GM08714 (cell line): ENCODE results near the gene TBRG4.

Experiments
- H3K4me3 ChIP-seq: fragments of 200-500 bp; sonication (Bioruptor generic); 2 replicates; pipeline ENCODE4 v1.5.1; 2014; ENCODE audit warnings: mild to moderate bottlenecking, low read length, inconsistent platforms
- ZNF274 ChIP-seq: IDR thresholded peaks from 2 replicates; pipeline ENCODE4 v1.6.1; 2012; ENCODE audit warnings: mild to moderate bottlenecking, low read depth, low read length

TBRG4 gene

GRCh38 chr7:45060295-45060694 lies 51.2 kb downstream of the TBRG4 start:
- no peak for TF ChIP-seq ZNF274
- H3K4me3 ChIP-seq: no peak overlapping the region

DNA sequence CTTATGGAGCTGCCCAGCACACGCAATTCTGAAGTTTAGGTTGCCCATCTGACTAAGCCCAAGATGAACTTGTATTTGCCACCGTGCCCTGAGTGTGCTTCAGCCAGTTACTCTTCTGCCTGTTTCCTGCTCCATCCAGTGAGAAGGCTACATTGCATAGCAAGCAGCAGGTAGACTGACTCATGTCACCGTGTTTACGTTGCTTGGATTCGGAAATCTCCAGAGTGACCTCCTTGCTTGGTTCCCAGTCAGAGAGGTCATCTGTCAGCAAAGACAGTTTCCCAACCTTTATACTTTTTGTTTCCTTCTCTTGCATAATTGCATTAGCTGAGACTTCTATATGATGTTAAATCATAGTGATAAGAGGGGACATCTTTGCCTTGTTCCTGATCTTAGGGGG lies 53.6 kb downstream of the TBRG4 start:
- no peak for TF ChIP-seq ZNF274
- no peak overlapping the region for H3K4me3 ChIP-seq

- no peak overlapping the region for H3K4me3 ChIP-seq
- no peak for TF ChIP-seq ZNF274
Observed at GRCh38 chr7:45055594-45056219, 55.8 kb downstream of the TBRG4 start.

- no peak overlapping the region for H3K4me3 ChIP-seq
- no peak for TF ChIP-seq ZNF274
Observed at GRCh38 chr7:45055016-45055415, 56.5 kb downstream of the TBRG4 start.

GRCh38 chr7:45054442-45054841 lies 57.1 kb downstream of the TBRG4 start:
- no peak overlapping the region for H3K4me3 ChIP-seq
- TF ChIP-seq ZNF274: no peak

DNA sequence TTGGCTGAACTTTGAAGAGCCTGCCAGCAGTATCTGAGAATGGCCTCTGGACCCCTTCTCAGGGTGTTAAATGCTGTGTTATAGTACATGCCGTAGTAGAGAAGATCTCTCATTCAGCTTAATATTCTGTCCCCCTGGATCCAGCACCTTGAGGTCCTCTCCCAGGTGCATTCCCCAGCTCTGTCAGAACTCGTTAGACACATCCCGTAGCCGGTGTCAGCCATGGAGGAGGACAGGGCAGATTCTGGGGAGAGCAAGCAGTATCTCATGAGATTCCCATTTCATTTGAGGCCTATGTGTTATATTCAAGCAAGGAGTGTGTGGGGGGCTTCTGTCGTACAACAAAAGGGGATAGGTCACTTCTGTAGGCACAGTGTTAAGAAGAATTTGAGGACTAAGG lies 57.6 kb downstream of the TBRG4 start:
- no peak for TF ChIP-seq ZNF274
- no peak overlapping the region for H3K4me3 ChIP-seq

DNA sequence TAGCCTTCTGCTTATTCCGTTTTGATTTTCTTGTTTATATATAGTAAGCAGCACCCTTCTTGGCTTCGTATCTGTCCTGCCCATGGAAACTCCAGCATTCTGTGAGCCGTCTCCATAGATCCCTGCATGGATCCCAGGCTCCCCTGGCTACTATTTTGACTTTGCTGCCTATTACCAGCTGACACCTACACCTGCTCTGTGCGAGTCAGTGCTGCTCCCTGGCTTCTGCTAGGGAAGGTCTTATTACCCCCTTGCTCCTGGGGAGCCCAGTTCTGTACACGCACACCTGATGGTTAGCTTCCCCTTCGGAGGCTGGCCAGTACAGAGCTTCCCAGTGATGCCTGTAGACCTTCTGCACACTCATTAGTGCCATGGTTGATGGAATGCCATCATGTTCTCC lies 58.1 kb downstream of the TBRG4 start:
- H3K4me3 ChIP-seq: no peak overlapping the region
- TF ChIP-seq ZNF274: no peak

DNA sequence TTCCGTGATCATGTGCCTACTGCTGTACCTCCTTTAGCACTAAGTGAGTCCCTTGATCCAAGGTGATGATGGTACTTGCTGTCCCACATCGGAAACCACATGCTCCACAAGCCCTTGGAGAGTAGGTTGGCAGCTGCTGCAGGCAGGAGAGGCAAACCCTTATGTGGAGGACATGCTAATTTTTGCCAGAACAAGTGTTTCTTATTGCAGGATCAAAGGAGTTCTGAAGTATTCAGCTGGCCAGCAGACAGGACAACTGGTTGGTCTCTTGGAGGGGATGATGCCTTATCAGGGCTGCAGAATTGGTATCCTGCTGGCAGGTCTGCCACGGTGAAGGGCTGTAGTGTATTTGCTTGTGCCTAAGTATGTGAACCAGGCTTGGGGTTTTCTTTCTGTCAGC lies 59.5 kb downstream of the TBRG4 start:
- TF ChIP-seq ZNF274: no peak
- H3K4me3 ChIP-seq: no peak overlapping the region

GRCh38 chr7:45050198-45050597 lies 61.3 kb downstream of the TBRG4 start:
- no peak for TF ChIP-seq ZNF274
- H3K4me3 ChIP-seq: no peak overlapping the region
